CD4-positive, alpha-beta memory T cell (primary cell): Measurements from ENCODE around the gene PRDM15. TPM values are rescaled to one million over a fixed set of nuclear protein-coding genes. Genes with fewer than 3 reads are reported as not detected.
A peak's percentile ranks its signal among the peaks of the same experiment; 100 is the strongest.

Experiments used
- CTCF ChIA-PET: fragments of 350-600 bp; sonication (Branson Sonifier 250); formaldehyde crosslinking; loops from one replicate; lab custom pipeline; 2021; ENCODE audit warnings: inconsistent platforms; ENCODE audit not compliant: partially characterized antibody; lab: Charles Lee
- POLR2A ChIA-PET: fragments of 350-600 bp; sonication (Branson Sonifier 250); formaldehyde crosslinking; loops from one replicate; lab custom pipeline; 2021; ENCODE audit not compliant: partially characterized antibody; lab: Charles Lee
- DNase-seq, 5 donors: peaks; one replicate each; pipeline versions ENCODE4 v3.0.0 to v3.0.0-alpha.2; 2020 to 2022; ENCODE audit warnings: mixed read lengths in 1 of 5
- H3K27ac ChIP-seq: one replicate; pipeline ENCODE4 v1.7.0; 2013; ENCODE audit warnings: low read depth, low read length
- H3K27me3 ChIP-seq: 2 replicates; pipeline ENCODE4 v1.7.0; 2013; ENCODE audit warnings: mild to moderate bottlenecking, low read length, moderate library complexity; ENCODE audit not compliant: insufficient read depth
- H3K36me3 ChIP-seq: 2 replicates; pipeline ENCODE4 v1.7.0; 2013; ENCODE audit warnings: mild to moderate bottlenecking, low read length, moderate library complexity; ENCODE audit not compliant: insufficient read depth
- H3K4me1 ChIP-seq: 2 replicates; pipeline ENCODE4 v1.7.0; 2013; ENCODE audit warnings: mild to moderate bottlenecking, low read length, moderate library complexity; ENCODE audit not compliant: insufficient read depth
- H3K4me3 ChIP-seq, 2 donors: one replicate each; pipeline ENCODE4 v1.7.0; 2013; ENCODE audit warnings: low read length in 2 of 2, mild to moderate bottlenecking in 1 of 2
- H3K9me3 ChIP-seq, 2 donors: one replicate each; pipeline ENCODE4 v1.7.0; 2013; ENCODE audit warnings: low read length in 2 of 2, control low read depth in 1 of 2; ENCODE audit not compliant: control insufficient read depth in 1 of 2
- H3K27ac Mint-ChIP-seq, 7 donors: one replicate each; pipeline ENCODE4 v1.8.0; 2020 to 2021; ENCODE audit warnings: mixed read lengths in 7 of 7, mild to moderate bottlenecking in 6 of 7, inconsistent platforms in 3 of 7, moderate library complexity in 3 of 7
- H3K27me3 Mint-ChIP-seq, 2 donors: one replicate each; pipeline ENCODE4 v1.8.0; 2020 to 2021; ENCODE audit warnings: mixed read lengths in 2 of 2
- H3K36me3 Mint-ChIP-seq, 2 donors: one replicate each; pipeline ENCODE4 v1.8.0; 2020 to 2021; ENCODE audit warnings: mixed read lengths in 2 of 2, inconsistent platforms in 1 of 2, mild to moderate bottlenecking in 1 of 2
- H3K4me1 Mint-ChIP-seq, 4 donors: one replicate each; pipeline ENCODE4 v1.8.0; 2020 to 2021; ENCODE audit warnings: mixed read lengths in 4 of 4, mild to moderate bottlenecking in 1 of 4
- H3K4me3 Mint-ChIP-seq, 8 donors: one replicate each; pipeline ENCODE4 v1.8.0; 2020 to 2021; ENCODE audit warnings: mixed read lengths in 8 of 8, mild to moderate bottlenecking in 7 of 8, moderate library complexity in 6 of 8, inconsistent platforms in 3 of 8
- H3K9me3 Mint-ChIP-seq, 8 donors: one replicate each; pipeline ENCODE4 v1.8.0; 2020 to 2021; ENCODE audit warnings: mixed read lengths in 8 of 8, mild to moderate bottlenecking in 5 of 8, inconsistent platforms in 3 of 8, moderate library complexity in 1 of 8
- intact Hi-C: fragments of 100-400 bp; cut with micrococcal nuclease; formaldehyde crosslinking; loops from one replicate; pipeline ENCODE4 v1.15.1; 2023
- polyA plus RNA-seq, 2 donors: library from polyadenylated mRNA; unstranded; fragments of 300-500 nt; fragmentation: Illumina TruSeq; gene quantifications; one replicate each; pipeline ENCODE4 v1.2.3, GENCODE V29; 2021
- total RNA-seq, 2 experiments: library from RNA; stranded (reverse); gene quantifications; one replicate each; pipeline ENCODE4 v1.2.3, GENCODE V29; 2021

The PRDM15 gene
- total and polyA plus RNA-seq, 4 experiments from 2014 or later: 0.50 to 14.3 (median 8.8) TPM

DNA sequence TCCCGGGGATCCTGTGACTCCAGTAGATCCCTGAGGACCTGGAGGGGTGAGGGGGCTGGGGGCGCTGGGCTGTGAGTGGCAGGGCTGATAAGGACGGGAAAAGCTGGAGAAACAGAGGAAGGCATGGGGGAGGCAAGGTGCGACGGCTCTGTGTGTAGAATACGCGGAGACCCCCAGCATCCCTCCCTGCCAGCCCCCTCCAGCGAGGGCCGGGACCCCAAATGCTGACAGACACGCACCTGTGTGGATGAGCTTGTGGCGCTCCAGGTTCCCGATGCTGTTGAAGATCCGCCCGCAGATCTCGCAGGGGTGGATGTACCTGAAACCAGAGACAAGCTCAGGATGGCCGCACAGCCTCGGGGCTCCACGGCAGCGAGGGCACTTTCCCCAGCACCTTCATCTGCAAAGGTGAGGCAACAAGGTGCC, 59.3 kb downstream of the PRDM15 start:
- H3K36me3 ChIP-seq: no peaks in the 10 kb centered on the region
- intact Hi-C loops: loop anchor here (10.0 kb wide), 1 partner anchor 75 kb away; no protein-coding TSS in a partner anchor
- peaks cover 0 to 2% (median 0%) of the 10 kb centered on the region in 8 donors for H3K9me3 Mint-ChIP-seq
- H3K27me3 Mint-ChIP-seq: no peaks in the 10 kb centered on the region
- H3K4me1 ChIP-seq: no peaks in the 10 kb centered on the region
- DNase-seq: no peak
- POLR2A ChIA-PET: no interaction called here
- CTCF ChIA-PET: interaction anchor here (1.2 to 1.3 kb wide), 2 partner anchors 288 to 296 kb away, joined by 3 read pairs; no protein-coding TSS in a partner anchor
- no peak overlapping the region for H3K4me3 Mint-ChIP-seq
- no peak overlapping the region for H3K4me3 ChIP-seq
- no peaks in the 10 kb centered on the region for H3K27me3 ChIP-seq
- H3K27ac ChIP-seq: no peak overlapping the region
- H3K4me1 Mint-ChIP-seq: peaks cover 0 to 8% (median 2%) of the 10 kb centered on the region in 4 donors
- peaks cover 20 to 43% of the 10 kb centered on the region in 2 donors for H3K36me3 Mint-ChIP-seq
- no peaks in the 10 kb centered on the region for H3K9me3 ChIP-seq
- no peak overlapping the region for H3K27ac Mint-ChIP-seq

DNA sequence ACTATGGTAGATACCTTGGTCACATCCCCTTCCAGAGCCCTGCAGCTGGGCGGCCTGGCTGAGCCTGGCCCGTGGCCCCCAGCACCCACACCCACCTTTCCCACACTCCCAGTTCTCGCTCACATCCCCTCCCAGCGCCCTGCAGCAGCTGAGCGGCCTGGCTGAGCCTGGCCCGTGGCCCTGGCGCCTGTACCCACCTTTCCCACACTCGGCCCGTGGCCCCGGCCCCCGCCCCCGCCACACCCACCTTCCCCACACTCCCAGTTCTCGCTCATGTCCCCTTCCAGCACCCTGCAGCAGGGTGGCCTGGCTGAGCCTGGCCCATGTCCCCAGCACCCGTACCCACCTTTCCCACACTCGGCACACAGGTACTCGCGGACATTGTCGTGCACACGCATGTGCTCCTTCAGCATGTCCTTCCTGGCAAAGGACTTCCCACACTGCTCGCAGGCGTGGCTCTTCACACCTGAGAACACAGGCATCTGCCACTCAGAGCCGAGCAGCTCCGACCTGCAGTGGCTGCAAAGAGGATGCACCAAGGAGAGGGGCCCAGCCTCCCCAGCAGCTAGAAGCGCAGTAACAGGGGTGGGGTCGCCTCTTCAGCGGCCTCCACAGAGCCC, 59.8 kb downstream of the PRDM15 start:
- Mint-ChIP-seq H3K4me1 (peaks cover 0 to 8% (median 2%) of the 10 kb centered on the region in 4 donors), H3K9me3 (peaks cover 0 to 2% (median 0%) of the 10 kb centered on the region in 8 donors), H3K27me3 (no peaks in the 10 kb centered on the region), H3K4me3 (no peak overlapping the region), H3K36me3 (peaks cover 23 to 45% of the 10 kb centered on the region in 2 donors), H3K27ac (no peak overlapping the region)
- no peak overlapping the region for H3K27ac ChIP-seq
- H3K9me3 ChIP-seq: no peaks in the 10 kb centered on the region
- intact Hi-C loops: loop anchor here (10.0 kb wide), 1 partner anchor 75 kb away; no protein-coding TSS in a partner anchor
- no peak for DNase-seq
- H3K4me1 ChIP-seq: no peaks in the 10 kb centered on the region
- H3K36me3 ChIP-seq: no peaks in the 10 kb centered on the region
- POLR2A ChIA-PET: no interaction called here
- CTCF ChIA-PET: interaction anchor here (1.2 to 1.3 kb wide), 2 partner anchors 288 to 297 kb away, joined by 3 read pairs; no protein-coding TSS in a partner anchor
- no peak overlapping the region for H3K4me3 ChIP-seq
- no peaks in the 10 kb centered on the region for H3K27me3 ChIP-seq

DNA sequence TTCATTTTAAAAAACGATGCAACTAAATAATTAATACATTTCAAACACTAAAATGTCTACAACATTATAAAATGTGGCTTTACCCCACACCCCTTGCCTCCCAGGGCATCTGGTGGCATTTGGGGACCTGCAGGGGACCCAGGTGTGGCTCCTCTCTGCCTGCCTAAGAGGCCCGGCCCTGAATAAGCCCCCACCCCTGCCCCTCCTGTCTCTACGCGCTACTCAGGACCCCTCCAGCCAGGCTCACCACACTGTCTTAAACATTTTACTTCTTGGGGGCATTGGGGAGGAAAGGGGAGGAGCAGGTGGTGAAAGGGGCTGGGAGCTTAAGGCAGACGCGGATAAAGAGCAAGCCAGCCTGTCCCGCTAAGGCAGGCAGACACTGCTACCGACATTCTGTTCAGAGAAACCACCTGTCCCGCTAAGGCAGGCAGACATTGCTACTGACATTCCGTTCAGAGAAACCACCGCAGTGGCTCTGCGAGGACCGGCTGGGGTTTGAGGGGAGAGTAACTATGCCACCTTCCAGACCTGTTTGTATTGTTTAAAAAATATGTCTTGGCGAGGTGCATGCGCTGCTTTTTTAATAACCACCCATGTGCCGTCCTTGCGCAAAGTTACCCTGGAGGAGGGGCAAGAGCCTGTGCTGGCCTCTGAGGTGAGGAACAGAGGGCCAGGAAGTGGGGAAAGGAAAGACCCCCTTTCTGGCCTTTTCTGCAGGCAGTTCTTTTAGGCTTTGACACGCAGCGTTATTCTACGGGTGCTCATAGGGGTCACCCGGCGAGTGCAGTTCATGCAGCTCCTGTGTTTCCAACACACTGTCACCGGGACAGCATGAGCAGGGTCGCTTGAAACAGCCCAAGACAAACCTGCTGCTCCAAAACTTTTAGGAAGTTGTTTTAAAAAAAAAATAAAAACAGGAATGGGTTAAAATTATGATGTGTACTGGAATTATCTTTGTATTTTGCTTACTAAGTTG, 61.0 kb downstream of the PRDM15 start:
- Histone ChIP-seq H3K9me3 (no peaks in the 10 kb centered on the region), H3K4me1 (no peaks in the 10 kb centered on the region), H3K36me3 (no peaks in the 10 kb centered on the region), H3K27ac (no peak overlapping the region), H3K4me3 (no peak overlapping the region), H3K27me3 (no peaks in the 10 kb centered on the region)
- H3K36me3 Mint-ChIP-seq: peaks cover 16 to 38% of the 10 kb centered on the region in 2 donors
- H3K4me1 Mint-ChIP-seq: peaks cover 0 to 8% (median 2%) of the 10 kb centered on the region in 4 donors
- no peak for DNase-seq
- H3K4me3 Mint-ChIP-seq: no peak overlapping the region
- ChIA-PET CTCF (interaction anchor here (0.6 to 4.2 kb wide), 4 partner anchors 24 to 535 kb away, joined by 3 to 68 read pairs (median 30); no protein-coding TSS in a partner anchor), POLR2A (no interaction called here)
- intact Hi-C loops: loop anchor here (2.0 to 10.0 kb wide), 3 partner anchors 77 to 291 kb away; partner anchors contain the start of gene ZBTB21
- H3K9me3 Mint-ChIP-seq: peaks cover 0 to 2% (median 0%) of the 10 kb centered on the region in 8 donors
- H3K27me3 Mint-ChIP-seq: no peaks in the 10 kb centered on the region
- no peak overlapping the region for H3K27ac Mint-ChIP-seq

DNA sequence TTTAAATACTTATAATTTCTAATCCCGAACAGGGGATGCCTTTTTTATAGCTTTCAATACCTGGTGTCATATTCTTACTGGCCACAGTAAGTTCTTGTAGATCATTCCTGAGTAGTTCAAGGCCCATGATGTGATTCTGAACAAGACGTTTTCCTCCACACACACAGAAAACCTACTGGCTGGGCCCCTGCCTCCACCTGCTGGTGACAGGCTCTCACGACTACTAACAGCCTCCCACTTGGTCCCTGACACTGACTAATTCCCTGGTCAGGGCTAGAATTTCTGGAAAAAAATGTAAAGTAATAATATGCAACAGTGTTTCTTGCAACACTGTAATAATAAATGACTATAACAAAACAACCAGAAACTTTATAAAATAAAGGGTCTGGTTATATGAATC, 61.9 kb downstream of the PRDM15 start:
- H3K27me3 Mint-ChIP-seq: no peaks in the 10 kb centered on the region
- peaks cover 0 to 8% (median 2%) of the 10 kb centered on the region in 4 donors for H3K4me1 Mint-ChIP-seq
- ChIA-PET POLR2A (interaction anchor here (1.1 kb wide), 1 partner anchor 295 kb away, joined by 4 read pairs; no protein-coding TSS in a partner anchor), CTCF (interaction anchor here (0.9 to 4.2 kb wide), 20 partner anchors 10 to 567 kb away, joined by 3 to 68 read pairs (median 4); no protein-coding TSS in a partner anchor)
- Histone ChIP-seq H3K4me3 (no peak overlapping the region), H3K9me3 (no peaks in the 10 kb centered on the region), H3K27ac (no peak overlapping the region), H3K27me3 (no peaks in the 10 kb centered on the region), H3K36me3 (peaks cover 5% of the 10 kb centered on the region), H3K4me1 (no peaks in the 10 kb centered on the region)
- H3K36me3 Mint-ChIP-seq: peaks cover 20 to 42% of the 10 kb centered on the region in 2 donors
- H3K9me3 Mint-ChIP-seq: no peaks in the 10 kb centered on the region
- intact Hi-C loops: loop anchor here (2.0 to 10.0 kb wide), 3 partner anchors 78 to 292 kb away; partner anchors contain the start of gene ZBTB21
- no peak overlapping the region for H3K4me3 Mint-ChIP-seq
- H3K27ac Mint-ChIP-seq: peak overlapping the region in 3 of 7 donors; percentile 7 to 47 (median 8)
- DNase-seq: peak in 1 of 5 donors; percentile 9

GRCh38 chr21:41816583-41817165, 62.5 kb downstream of the PRDM15 start:
- Mint-ChIP-seq H3K27me3 (no peaks in the 10 kb centered on the region), H3K36me3 (peaks cover 16 to 41% of the 10 kb centered on the region in 2 donors), H3K4me1 (peaks cover 0 to 8% (median 2%) of the 10 kb centered on the region in 4 donors), H3K4me3 (no peak overlapping the region), H3K9me3 (no peaks in the 10 kb centered on the region), H3K27ac (peak overlapping the region in 2 of 7 donors; percentile 31 to 47)
- Histone ChIP-seq H3K9me3 (no peaks in the 10 kb centered on the region), H3K4me3 (no peak overlapping the region), H3K36me3 (peaks cover 8% of the 10 kb centered on the region), H3K27ac (no peak overlapping the region), H3K27me3 (no peaks in the 10 kb centered on the region), H3K4me1 (no peaks in the 10 kb centered on the region)
- intact Hi-C loops: loop anchor here (2.0 to 10.0 kb wide), 3 partner anchors 78 to 292 kb away; partner anchors contain the start of gene ZBTB21
- CTCF ChIA-PET: interaction anchor here (0.6 to 4.2 kb wide), 24 partner anchors 9 to 567 kb away, joined by 3 to 68 read pairs (median 4); no protein-coding TSS in a partner anchor
- POLR2A ChIA-PET: interaction anchor here (0.7 to 1.1 kb wide), 2 partner anchors 296 to 301 kb away, joined by 3 to 4 read pairs; no protein-coding TSS in a partner anchor
- DNase-seq: peak; percentile 41 to 54 (median 46)
